ENCODE results near the gene LRTM2.

The LRTM2 gene

DNA sequence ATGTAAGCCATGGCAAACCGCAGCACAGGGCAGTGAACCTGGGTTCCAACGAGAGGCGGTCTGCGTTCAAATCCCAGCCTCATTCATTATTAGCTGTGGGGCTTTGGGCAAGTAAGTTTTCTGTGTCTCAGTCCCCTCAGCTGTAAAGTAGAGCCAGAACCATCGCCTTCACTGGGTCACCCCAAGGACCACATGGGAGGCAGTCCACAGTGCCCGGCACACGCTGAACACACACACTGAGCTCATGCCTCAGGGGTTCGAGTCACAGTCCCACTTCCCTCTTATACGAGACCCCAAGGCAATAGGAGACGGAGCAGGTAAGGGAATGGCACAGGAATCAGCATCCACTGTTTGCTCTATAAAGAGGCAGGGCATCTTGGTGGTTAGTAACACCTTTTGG, 19.1 kb downstream of the LRTM2 start:
- H3K27ac ChIP-seq, result peak overlapping the region; percentile 70
- TF ChIP-seq, protein P1, sequence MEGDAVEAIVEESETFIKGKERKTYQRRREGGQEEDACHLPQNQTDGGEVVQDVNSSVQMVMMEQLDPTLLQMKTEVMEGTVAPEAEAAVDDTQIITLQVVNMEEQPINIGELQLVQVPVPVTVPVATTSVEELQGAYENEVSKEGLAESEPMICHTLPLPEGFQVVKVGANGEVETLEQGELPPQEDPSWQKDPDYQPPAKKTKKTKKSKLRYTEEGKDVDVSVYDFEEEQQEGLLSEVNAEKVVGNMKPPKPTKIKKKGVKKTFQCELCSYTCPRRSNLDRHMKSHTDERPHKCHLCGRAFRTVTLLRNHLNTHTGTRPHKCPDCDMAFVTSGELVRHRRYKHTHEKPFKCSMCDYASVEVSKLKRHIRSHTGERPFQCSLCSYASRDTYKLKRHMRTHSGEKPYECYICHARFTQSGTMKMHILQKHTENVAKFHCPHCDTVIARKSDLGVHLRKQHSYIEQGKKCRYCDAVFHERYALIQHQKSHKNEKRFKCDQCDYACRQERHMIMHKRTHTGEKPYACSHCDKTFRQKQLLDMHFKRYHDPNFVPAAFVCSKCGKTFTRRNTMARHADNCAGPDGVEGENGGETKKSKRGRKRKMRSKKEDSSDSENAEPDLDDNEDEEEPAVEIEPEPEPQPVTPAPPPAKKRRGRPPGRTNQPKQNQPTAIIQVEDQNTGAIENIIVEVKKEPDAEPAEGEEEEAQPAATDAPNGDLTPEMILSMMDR (conservative IDR thresholded peaks at IDR 0.05), result no peak

DNA sequence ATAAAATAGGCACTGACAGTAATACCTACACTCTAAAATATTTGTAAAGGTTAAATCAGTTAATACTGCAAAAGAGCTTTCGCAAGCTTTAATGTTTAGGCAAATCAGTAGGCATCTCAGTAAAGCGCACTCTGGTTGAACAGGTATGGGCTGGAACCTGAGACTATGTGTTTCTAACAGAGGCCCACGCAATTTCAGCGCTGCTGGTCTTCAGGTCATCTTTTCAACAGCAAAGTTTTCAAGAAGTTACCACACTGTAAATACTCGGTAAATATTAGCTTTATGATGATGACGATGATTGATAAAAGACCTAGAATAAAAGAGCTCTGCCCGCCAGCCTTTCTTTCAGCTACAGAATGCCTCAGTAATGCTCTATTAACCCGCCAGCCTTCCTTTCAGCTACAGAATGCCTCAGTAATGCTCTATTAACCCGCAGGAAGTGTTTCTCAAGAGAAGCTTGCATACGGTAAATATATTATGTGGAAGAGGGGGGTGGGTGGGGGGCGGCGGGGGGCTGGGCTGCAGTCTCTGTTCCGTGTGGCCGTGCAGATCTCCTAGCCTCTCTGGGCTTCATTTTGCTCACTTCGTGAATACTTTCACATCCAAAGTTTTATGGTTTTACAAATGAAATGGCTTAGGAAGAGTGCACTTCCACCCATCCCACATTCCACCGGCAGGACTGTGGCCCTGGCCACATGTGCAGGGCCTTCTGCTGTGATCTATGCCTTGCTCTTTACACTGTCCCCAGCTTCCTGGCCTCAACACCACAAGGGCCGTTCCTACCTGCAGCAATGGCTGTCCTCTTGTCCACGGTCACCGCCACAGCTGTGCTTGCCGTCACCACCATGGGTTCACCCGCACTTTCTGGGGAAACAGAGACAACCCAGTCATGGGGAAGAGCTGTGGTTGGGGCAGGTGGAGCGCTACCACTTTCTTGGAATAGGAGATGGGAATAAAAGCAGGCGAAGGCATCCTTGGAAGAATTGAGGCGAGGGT, 19.9 kb downstream of the LRTM2 start:
- H3K27ac ChIP-seq, result peak overlapping the region; percentile 70
- TF ChIP-seq, protein P1 (conservative IDR thresholded peaks at IDR 0.05), result no peak

DNA sequence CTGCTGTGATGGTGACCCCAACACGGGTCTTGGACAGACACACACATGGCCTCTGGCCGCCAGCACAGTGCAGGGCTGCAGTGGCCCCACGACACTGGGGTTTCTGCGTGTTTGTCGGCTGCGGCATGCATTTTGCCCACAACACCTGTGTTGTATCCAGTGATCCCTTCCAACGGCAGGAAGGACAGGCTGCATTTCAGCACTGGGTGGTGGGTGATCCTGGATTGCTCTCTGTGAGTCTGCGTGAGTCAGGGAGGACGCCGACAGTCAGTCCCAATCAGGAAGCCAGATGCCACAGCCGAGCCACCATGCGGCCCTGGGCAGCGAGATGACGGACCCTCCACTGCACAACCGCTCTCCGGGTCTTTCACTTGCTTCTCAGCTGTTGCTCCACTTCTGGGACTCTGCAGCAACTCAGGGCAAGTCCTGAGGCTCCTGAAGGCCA, 20.6 kb downstream of the LRTM2 start:
- peak overlapping the region; percentile 70 for H3K27ac ChIP-seq
- TF ChIP-seq, protein P1 (conservative IDR thresholded peaks at IDR 0.05), result no peak

DNA sequence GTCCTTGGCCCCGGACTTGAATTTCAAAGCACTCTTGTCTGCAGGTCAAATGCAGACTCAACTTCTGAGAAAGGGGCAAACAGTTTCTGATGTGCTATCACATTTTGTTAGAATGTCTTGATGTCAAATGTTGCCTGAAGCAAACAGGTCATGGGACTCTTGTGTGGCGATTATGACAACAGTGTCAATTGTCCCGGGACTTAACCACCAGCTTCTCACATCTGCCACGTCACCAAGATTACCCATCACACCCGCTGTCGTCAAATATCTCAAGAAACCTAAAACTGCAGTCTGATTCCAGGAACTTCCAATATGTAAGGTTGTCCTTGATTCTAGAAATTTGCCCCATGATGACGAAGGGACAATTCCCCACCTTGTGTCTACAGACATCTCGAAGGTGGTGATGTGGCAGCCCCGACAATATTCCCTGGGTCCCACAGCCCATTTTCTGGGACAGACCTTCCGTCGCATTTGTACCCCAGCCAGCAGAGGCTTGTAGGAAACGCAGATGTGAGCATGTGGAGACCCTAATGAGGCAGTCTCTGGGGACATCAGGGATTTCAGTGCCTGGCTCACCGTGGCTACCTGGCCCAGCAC, 21.3 kb downstream of the LRTM2 start:
- peak overlapping the region; percentile 70; the same call in 1 of the 2 replicates for H3K27ac ChIP-seq
- TF ChIP-seq, protein P1 (conservative IDR thresholded peaks at IDR 0.05), result no peak

DNA sequence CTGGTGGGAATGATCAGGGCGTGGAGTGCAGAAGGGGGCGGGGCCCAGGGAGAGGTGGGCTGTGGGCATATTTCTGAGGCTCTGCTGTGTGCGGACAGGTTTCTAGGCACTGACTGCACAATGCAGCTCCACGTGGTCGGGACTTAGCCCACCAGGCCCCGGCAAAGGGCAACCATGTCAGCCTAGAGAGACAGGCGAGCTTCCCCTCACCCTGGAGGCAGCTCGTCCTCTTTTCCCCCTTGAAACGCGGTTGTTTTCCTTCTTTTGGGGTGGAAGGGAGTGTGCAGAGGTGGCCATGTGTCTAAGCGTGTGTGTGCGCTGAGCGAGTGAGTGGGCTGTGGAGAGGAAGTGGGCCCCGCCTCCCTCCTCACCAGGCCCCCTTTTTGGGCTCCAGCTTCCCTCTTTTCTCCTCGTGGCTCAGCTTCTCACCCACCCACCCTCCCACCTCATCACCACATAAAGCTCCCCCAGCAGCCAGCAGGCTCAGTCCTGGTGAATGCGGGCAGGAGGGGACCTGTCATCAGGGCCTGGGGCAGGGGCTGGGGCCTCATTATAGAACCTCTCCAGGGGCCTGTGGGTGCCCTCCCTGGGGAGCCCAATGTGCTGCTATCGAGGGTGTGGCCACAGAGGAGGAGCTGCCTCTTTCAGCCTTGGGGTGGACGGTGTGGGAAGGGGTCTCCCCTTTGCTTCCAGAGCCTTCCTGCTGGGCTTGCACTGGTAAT, 22.0 kb downstream of the LRTM2 start:
- H3K27ac ChIP-seq, result no peak overlapping the region
- TF ChIP-seq, protein P1 (conservative IDR thresholded peaks at IDR 0.05), result no peak

DNA sequence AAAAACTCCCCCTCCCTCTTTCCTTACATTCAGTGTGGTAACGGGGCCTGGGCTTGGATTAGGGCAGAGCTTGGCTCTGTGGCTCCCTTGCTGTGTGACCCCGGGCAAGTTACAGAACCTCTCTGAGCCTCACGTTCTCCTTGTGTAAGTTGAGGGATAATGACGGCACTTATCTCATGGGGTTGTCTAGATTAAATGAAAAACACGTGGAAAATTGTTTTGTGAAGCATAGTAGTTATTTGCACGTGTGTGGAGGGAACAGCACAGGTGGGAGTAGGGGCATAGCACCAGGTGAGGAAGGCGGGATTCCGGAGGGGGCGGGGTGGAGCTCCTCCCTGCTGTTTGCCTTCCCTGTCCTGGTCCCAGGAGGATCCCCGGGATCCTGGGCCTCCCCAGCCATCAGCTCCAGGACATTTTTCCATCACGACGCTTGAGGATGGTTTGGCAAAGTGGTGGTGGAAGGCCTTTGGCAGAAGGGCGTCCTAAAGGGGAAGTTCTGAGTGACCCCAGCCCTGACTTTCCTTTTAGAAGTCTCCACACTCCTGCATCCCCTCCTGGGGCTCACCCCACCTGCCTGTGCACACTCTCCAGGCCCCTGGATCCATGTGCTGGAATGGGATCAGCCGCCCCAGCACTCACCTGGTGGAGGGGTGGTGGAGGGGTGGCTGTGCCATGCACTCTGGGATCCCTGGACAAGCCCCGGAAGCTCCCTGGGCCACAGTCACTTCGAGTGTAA, 22.7 kb downstream of the LRTM2 start:
- no peak overlapping the region for H3K27ac ChIP-seq
- TF ChIP-seq, protein P1 (conservative IDR thresholded peaks at IDR 0.05), result no peak

All from VCaP (cell line).